ENCODE data around the gene AR.

AR gene

GRCh38 chrX:67543818-67544217, at the start of gene AR:
Gene AR (plus strand): TSS chrX:67544021. CDS start chrX:67545147, 1,126 bp downstream.
- no peak for DNase-seq

GRCh38 chrX:67500617-67501016, 43.2 kb upstream of the AR start:
- no peak for DNase-seq

DNA sequence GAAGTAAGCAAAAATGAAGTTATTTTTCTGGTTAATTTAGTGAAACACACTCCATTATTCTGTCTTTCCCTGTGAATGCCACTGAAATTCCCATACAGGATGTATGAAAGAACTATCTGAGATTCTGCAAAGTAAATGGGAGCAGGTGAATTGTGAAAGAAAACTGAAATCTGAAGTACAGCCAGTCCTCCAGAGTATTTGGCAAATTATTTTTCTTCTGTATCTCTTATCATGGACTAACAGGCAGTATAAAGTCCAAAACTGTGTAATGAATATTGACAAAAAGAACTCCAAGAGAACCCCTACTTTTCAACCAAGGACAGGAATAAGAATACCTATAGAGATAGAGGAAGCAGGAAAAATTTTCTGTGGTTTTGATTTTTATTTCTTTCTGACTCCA, 40.8 kb upstream of the AR start:
- no peak for DNase-seq

DNA sequence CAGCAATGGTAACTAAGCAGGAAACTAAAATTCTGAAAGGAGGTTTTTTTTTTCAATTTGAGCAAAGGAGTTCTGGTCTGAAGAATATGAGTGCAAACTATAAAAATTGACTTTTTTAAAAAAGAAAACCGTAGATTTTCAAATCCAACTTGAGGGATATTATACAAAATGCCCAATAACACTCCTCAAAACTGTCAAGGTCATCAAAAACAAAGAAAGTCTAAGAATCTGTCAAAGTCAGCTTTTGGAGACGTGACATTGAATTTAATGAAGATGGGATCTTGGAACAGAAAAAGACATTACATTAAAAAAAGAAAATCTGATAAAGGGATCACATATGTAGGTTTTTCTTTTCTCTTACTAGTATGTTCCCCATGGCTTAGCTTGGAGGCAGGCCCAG, 40.4 kb upstream of the AR start:
- no peak for DNase-seq

DNA sequence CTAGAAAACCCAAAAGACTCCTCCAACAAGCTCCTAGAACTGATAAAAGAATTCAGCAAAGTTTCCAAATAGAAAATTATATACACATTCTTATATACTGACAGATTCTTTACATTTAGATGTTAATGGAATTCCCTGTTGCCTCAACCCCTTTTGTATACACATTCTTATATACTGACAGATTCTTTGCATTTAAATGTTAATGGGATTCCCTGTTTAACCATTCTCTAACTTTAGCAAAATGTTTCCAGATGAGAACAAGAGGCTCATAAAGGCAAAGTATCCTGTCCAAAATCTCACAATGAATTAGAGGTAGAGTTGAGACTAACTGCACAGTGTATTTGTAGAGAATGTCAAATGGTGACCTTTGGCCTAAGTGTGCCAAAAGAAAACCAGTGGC, 23.1 kb upstream of the AR start:
- DNase-seq: no peak

- DNase-seq: no peak
Measured at GRCh38 chrX:67523002-67523681, 20.7 kb upstream of the AR start.

GRCh38 chrX:67523932-67524331, 19.9 kb upstream of the AR start:
- no peak for DNase-seq

- no peak for DNase-seq
Measured at GRCh38 chrX:67524428-67524827, 19.4 kb upstream of the AR start.

DNA sequence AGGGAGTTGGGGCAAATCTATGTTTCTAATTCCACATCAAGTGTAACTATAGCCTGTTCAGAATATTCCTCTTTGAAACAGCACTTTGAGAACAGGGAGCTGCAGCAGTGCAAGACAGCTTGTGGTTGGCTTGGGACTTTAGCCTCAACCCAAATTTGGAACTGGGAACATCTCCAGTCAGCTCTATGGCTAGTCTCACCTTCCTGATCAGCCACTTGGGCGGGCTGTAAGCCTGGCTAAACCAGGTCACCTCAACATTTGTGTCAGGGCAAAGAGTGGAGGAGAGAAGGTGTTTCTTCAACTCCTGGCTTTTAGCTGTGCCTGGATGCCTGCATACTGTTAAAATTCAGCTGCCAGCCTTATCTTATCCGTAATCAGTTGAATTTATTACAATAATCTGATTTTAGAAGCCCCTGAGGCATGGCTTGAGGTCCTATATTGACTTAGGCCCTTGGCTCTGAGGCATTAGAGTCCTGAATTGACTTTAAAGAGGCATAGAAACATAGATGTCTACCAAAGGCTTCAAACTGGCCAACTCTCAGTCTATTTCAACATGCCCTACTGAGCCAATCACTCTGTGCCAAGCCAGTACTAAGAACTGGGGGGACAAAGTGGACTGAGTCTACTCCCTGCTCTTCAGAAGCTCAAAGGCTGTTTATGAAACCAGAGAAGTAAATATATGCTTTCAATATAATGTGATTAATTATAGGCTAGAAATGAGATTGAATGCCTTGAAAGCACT, 18.7 kb upstream of the AR start:
- no peak for DNase-seq

DNA sequence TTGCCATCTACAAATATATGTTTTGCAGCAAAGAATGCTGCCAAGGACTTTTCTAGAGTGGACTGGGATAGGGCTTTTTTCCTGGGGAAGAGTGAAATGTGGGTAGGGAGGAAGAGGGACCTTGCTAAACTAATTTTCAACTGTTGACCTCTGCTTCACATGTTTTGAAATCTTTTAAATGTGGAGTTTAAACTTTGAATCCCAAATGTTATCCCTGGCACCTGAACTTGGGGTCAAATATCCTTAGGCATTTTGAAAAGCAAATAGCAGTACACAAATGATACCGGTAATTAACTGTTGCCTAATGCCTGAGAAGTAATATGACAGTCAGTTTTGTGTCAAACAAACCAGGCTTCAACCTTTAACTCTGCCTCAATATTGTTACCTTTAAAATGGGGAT, 7.3 kb upstream of the AR start:
- no peak for DNase-seq

- DNase-seq: no peak
Measured at GRCh38 chrX:67538383-67538782, 5.4 kb upstream of the AR start.

- DNase-seq: no peak
Measured at GRCh38 chrX:67544281-67545035, 637 bp downstream of the AR start.

GRCh38 chrX:67545036-67545821, 1.4 kb downstream of the AR start:
- DNase-seq: no peak

- DNase-seq: no peak
Measured at GRCh38 chrX:67545893-67546495, 2.2 kb downstream of the AR start.

DNA sequence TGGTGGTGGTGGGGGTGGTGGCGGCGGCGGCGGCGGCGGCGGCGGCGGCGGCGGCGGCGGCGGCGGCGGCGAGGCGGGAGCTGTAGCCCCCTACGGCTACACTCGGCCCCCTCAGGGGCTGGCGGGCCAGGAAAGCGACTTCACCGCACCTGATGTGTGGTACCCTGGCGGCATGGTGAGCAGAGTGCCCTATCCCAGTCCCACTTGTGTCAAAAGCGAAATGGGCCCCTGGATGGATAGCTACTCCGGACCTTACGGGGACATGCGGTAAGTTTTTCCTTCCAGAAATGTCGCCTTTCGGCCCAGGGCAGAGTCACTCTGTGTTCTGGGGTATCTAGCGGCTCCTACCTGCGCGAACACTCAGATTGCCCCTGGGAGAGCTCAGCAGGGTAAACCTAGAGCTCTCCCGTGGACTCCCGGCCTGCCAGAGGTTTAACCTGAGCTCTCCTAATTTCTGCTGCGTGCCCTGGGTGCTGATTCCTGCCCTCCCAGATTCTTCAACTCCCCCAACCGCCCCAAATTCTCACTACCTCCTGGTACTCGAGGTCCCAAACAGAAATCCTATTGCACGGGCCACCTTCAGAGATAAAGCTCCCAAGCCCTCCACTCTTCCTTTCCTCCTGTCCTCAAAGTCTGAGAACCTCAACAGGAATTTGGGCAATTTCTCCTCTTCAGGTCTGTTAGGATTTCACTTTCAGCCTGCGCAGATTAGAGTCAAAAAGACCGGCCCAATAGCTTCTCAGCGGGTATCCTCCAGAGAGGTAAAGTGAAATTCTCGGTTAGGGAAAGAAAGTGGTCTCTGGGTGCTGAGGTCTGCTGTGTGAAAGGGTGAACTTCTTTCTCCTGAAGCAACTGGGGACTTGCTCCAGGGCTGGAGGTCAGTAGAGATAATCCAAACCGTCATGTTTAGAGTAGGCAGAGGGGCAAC, 2.9 kb downstream of the AR start:
- no peak for DNase-seq

DNA sequence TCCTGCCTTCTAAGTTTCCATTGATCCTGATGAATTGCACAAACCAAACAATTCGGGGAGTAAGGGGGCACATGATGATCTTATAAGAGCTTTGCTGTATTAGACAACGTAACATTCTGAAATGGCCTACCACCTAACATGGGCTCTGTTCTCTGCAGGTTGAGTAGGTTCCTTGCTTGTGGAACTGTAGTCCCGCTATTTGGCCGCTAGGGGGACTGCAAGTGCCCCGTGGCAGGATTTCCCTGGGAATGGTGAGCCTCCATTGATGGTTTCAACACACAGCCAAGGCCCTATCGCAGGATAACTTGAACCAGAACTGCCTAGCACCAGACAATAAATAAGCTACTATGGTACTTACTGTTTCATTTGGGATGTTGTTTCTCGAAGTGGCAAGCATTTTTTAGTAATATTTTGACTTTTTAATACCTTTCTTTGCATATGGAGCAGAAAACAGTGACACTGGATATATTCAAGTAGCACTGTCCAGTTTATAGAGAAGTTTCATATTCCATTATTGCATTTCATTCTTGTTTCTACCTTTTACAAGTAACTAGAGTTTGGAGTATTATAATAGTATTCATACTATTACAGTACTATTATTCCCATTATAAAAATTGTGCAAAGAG, 11.9 kb downstream of the AR start:
- DNase-seq: peak; percentile 43

DNA sequence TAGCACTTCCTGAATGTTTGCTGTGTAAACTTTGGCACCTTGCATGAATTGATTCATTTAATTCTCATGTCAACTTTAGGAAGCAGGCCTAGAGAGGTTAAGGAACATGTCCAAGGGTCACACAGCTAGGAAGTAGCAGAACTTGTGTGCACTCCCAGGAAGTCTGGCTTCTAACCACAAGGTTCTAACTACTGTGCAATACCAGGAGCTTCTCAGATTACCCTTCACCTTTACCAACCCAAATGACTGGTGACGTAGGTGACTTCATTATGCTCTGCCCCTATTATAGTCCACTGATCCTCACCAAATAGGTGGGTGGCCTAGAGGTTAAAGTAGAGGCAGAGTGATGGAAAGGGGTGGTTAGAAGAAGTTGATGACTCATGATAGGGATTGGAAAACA, 14.4 kb downstream of the AR start:
- DNase-seq: no peak

GRCh38 chrX:67563469-67564448, 19.9 kb downstream of the AR start:
- DNase-seq: no peak

- DNase-seq: no peak
Measured at GRCh38 chrX:67564475-67564874, 20.7 kb downstream of the AR start.

DNA sequence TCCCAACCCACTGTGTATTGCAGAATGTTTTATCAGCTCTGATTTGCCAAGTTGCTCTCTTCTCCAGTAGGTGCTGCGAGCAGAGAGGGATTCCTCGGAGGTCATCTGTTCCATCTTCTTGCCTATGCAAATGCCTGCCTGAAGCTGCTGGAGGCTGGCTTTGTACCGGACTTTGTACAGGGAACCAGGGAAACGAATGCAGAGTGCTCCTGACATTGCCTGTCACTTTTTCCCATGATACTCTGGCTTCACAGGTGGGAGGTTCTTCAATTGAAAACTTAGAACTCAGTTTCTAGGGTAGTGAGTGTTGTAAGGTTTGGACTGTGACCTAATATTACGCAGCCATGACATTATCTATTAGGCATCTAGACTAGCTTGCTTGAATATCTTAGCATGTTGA, 24.9 kb downstream of the AR start:
- no peak for DNase-seq
